ENCODE results near the gene ELL.

Gene ELL

GRCh38 chr19:18393836-18394235, 128.0 kb downstream of the ELL start:
- no peak overlapping the region for H3K4me3 ChIP-seq (replicated peaks; ENCODE audit: low read depth, low read length)
- TF ChIP-seq CTCF (IDR thresholded peaks at IDR 0.05; ENCODE audit: low read depth, low read length, missing control alignments): no peak
- DNase-seq (ENCODE audit: extremely low read depth, low read depth): no peak

GRCh38 chr19:18392926-18393325, 128.9 kb downstream of the ELL start:
- no peak for TF ChIP-seq CTCF (IDR thresholded peaks at IDR 0.05; ENCODE audit: low read depth, low read length, missing control alignments)
- no peak overlapping the region for H3K4me3 ChIP-seq (replicated peaks; ENCODE audit: low read depth, low read length)
- no peak for DNase-seq (ENCODE audit: extremely low read depth, low read depth)
